A172 (cell line): Measurements from ENCODE around the gene TSTD2. TPM values are rescaled to one million over a fixed set of nuclear protein-coding genes. Genes with fewer than 3 reads are reported as not detected.
A peak's percentile ranks its signal among the peaks of the same experiment; 100 is the strongest.
"Not testable (repeated sequence)": the region's sequence is repeated elsewhere in the genome, so short reads cannot be mapped to it uniquely, and the experiment has no call there.

Experiments
- DNase-seq: peaks from one replicate; pipeline ENCODE4 v3.0.0-alpha.2; 2015; ENCODE audit warnings: low spot score
- total RNA-seq: library from RNA; depleted of rRNA; stranded (reverse); fragments of >200 nt; shearing (Covaris generic); gene quantifications from 2 replicates; pipeline ENCODE4 v1.2.3, GENCODE V29; 2014

Gene TSTD2
- total RNA-seq, 1 experiment from 2014 or later: 20.9 TPM

GRCh38 chr9:97632248-97632984 lies 752 bp downstream of the TSTD2 start:
- no peak for DNase-seq

- no peak for DNase-seq
Measured at GRCh38 chr9:97630591-97630990, 2.6 kb downstream of the TSTD2 start.

- no peak for DNase-seq
Measured at GRCh38 chr9:97629156-97629555, 4.0 kb downstream of the TSTD2 start.

- DNase-seq: no peak
Measured at GRCh38 chr9:97628668-97629067, 4.5 kb downstream of the TSTD2 start.

- no peak for DNase-seq
Measured at GRCh38 chr9:97627624-97628023, 5.5 kb downstream of the TSTD2 start.

GRCh38 chr9:97625620-97626019 lies 7.5 kb downstream of the TSTD2 start:
- DNase-seq: no peak

- DNase-seq: no peak
Measured at GRCh38 chr9:97623946-97624345, 9.2 kb downstream of the TSTD2 start.

GRCh38 chr9:97622483-97622882 lies 10.7 kb downstream of the TSTD2 start:
- DNase-seq: not testable (repeated sequence)

GRCh38 chr9:97620063-97620462 lies 13.1 kb downstream of the TSTD2 start:
- DNase-seq: not testable (repeated sequence)

- DNase-seq: no peak
Measured at GRCh38 chr9:97617939-97618416, 15.2 kb downstream of the TSTD2 start.

- peak; percentile 69 for DNase-seq
Measured at GRCh38 chr9:97615439-97616072, 17.6 kb downstream of the TSTD2 start.

- no peak for DNase-seq
Measured at GRCh38 chr9:97604901-97605645, 28.1 kb downstream of the TSTD2 start.

GRCh38 chr9:97602430-97602829 lies 30.7 kb downstream of the TSTD2 start:
- DNase-seq: no peak

GRCh38 chr9:97601228-97601898 lies 31.8 kb downstream of the TSTD2 start:
- no peak for DNase-seq

GRCh38 chr9:97600531-97601227 lies 32.5 kb downstream of the TSTD2 start:
- DNase-seq: no peak

GRCh38 chr9:97599314-97599846 lies 33.8 kb downstream of the TSTD2 start:
- no peak for DNase-seq

GRCh38 chr9:97598461-97599288 lies 34.5 kb downstream of the TSTD2 start:
- peak; percentile 88 for DNase-seq

- no peak for DNase-seq
Measured at GRCh38 chr9:97596906-97597305, 36.3 kb downstream of the TSTD2 start.

- DNase-seq: no peak
Measured at GRCh38 chr9:97594381-97594921, 38.7 kb downstream of the TSTD2 start.

- DNase-seq: peak; percentile 55
Measured at GRCh38 chr9:97593960-97594359, 39.2 kb downstream of the TSTD2 start.
